GM18526 (cell line): ENCODE data around the gene CASP8.

Experiments
- POLR2A ChIP-seq: IDR thresholded peaks from 3 replicates; pipeline ENCODE4 v1.6.1; 2011; ENCODE audit not compliant: insufficient read length; ENCODE audit errors: extremely low read depth

Gene CASP8

GRCh38 chr2:201258666-201259615 is 1.4 kb upstream of the CASP8 start:
- TF ChIP-seq POLR2A, result no peak

- no peak for TF ChIP-seq POLR2A
Measured at GRCh38 chr2:201261471-201261870, 1.1 kb downstream of the CASP8 start.

- TF ChIP-seq POLR2A, result no peak
Measured at GRCh38 chr2:201261906-201262305, 1.6 kb downstream of the CASP8 start.

- no peak for TF ChIP-seq POLR2A
Measured at GRCh38 chr2:201262718-201263117, 2.4 kb downstream of the CASP8 start.

GRCh38 chr2:201263779-201264178 is 3.4 kb downstream of the CASP8 start:
- no peak for TF ChIP-seq POLR2A

GRCh38 chr2:201264472-201265173 is 4.3 kb downstream of the CASP8 start:
- TF ChIP-seq POLR2A, result no peak

- no peak for TF ChIP-seq POLR2A
Measured at GRCh38 chr2:201266629-201267028, 6.3 kb downstream of the CASP8 start.

- TF ChIP-seq POLR2A, result no peak
Measured at GRCh38 chr2:201267278-201268030, 7.1 kb downstream of the CASP8 start.

- TF ChIP-seq POLR2A, result no peak
Measured at GRCh38 chr2:201269764-201270163, 9.4 kb downstream of the CASP8 start.

- TF ChIP-seq POLR2A, result no peak
Measured at GRCh38 chr2:201270293-201271001, 10.1 kb downstream of the CASP8 start.

- no peak for TF ChIP-seq POLR2A
Measured at GRCh38 chr2:201271917-201272316, 11.6 kb downstream of the CASP8 start.

GRCh38 chr2:201273330-201273983 is 13.1 kb downstream of the CASP8 start:
- no peak for TF ChIP-seq POLR2A

GRCh38 chr2:201275069-201275468 is 14.7 kb downstream of the CASP8 start:
- no peak for TF ChIP-seq POLR2A

GRCh38 chr2:201275990-201276389 is 15.7 kb downstream of the CASP8 start:
- no peak for TF ChIP-seq POLR2A
